Stimulated activated CD8-positive, alpha-beta memory T cell treated with anti-CD3 and anti-CD28 coated beads, Interleukin-12 subunit alpha, Interleukin-12 subunit beta, amount 100 ng/mL, for 1 hour (primary cell): ENCODE data around the gene ERBIN.
"Not testable (repeated sequence)": the region's sequence is repeated elsewhere in the genome, so short reads cannot be mapped to it uniquely, and the experiment has no call there.

Experiments
- DNase-seq: peaks from one replicate; pipeline ENCODE4 v3.0.0-alpha.2; 2020; ENCODE audit warnings: low read depth

Gene ERBIN

DNA sequence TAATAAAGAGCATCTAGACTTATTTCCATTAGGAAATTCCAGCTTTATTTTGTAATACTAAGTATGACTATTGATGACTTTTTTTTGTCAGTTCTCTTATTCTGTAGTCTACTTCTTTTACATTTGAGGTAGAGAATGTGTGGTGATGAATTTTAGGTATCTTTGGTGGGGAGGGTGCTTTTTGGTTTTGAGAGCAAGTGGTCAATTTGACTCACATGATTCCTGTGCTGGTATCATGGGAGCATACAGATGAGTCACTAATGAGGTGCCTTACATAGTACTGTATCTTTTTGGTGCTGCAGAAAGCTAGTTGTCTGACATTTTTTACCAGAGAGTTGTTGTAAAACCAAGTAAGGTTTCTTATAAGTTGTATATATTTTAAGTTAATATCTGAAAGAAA, 35.3 kb downstream of the ERBIN start:
- DNase-seq = no peak

DNA sequence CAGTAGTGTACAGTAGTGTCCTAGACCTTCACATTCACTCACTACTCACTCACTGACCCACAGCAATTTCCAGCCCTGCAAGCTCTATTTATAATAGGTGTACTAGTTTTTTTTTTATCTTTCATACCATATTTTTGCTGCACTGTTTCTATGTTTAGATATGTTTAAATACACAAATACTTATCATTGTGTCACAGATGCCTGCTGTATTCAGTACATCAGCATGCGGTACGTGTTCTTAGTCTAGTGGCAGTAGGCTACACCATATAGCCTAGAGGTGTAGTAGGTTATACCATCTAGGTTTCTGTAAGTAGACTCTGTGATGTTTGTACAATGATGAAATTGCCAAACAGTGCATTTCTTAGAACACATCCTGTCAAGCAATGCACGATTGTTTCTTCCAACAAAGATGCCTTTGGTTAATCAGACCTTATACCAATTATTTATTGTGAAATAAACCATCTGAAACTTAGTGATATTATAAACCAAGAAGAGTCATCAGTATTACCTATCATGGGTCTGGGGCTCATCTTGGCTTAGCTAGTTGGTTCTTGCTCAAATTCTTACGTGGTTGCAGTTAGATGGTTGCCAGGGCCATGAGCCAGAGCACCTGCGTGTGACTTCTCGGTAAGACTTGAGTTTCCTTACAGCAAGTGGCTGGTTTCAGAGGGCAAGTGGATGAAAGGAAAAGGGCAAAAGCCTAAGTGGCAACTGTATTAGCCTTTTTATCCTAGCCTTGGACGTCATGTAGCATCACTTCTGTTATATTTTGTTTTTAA, 41.1 kb downstream of the ERBIN start:
- DNase-seq = no peak

DNA sequence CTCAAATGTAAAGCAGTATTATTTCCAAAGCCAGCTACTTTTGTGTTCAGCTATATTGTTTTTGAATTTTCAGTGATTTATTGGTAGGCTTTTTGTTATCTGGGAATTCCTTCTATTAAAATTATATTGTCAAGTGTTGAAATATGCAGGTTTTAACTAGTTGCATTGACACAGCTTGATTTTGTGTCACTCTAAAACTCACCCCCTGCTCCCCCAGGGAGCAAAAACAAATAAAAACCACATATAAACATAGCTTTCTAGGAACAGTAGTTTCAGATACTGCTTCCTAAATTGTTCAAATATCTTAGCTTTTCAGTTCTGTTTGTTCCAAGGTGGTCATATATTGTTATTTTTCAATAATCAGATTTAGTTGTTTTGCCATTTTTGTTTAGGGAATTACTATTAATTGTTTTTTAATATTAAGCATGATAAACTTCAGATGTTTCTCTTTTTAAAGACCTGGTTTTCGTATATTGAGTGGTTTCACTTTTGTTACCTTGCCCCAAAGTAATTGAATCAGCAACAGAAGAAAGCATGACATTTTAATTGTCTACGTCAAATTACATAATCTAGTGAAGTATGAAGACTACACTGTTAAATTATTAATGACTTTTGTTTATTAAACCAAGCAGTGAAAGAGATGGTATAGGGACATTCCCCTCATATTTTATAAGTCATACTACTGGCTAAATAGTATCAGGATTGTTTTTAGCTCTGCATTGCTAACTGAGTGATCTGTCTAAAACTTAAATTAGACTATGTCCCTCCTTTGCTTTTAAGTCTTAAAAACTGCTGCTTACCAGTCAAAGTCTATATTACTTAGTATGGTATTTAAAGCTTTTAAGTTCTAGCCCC, 43.4 kb downstream of the ERBIN start:
- no peak for DNase-seq

DNA sequence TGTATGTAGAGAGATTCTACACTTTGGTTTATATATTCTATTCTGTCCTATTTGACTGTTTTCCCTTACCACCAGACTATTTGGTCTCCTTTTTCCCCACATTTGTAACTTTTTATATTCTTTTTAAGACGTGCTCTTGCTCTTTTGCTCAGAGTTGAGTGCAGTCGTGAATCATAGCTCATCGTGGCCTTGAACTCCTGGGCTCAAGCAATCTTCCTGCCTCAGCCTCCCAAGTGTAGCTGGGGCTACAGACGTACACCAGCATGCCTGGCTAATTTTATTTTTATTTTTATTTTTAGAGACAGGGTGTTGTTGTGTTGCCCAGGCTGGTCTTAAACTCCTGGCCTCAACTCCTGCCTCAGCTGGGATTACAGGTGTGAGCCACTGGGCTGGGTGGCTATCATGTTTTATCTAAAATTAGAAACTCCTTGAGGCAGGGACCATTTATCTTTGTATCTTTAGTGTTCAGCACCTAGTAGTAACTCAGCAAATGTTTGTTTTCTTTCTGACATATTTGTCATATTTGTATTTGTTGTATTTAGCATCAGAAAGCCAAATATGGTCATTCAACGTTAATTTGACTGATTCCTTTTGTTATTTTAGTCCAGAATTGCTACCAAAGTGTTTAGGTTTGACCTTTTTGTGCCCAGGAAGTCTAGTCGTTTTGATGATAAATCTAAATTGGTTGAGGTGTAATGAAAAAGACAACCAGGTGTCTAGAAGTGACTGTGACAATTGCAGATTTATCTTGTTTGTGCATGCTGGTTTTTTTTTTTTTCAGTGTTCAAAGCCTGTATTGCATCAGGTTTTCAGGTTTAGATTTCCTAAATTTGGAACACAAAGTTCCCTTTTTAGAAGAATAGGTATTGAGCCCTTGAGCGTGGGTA, 44.3 kb downstream of the ERBIN start:
- no peak for DNase-seq

GRCh38 chr5:65971643-65972042, 45.3 kb downstream of the ERBIN start:
- no peak for DNase-seq

DNA sequence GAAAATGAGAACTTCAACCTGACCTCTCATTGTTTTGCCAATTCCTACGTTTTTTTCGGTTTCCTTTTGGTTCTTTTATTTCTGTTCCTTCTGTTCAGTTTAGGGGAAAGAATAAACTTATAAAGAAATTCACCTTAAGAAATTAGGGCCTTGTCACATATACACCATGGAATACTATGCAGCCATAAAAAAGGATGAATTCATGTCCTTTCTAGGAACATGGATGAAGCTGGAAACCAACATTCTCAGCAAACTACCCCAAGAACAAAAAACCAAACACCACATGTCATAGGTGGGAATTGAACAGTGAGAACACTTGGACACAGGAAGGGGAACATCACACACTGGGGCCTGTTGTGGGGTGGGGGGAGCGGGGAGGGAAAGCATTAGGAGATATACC, 46.5 kb downstream of the ERBIN start:
- not testable (repeated sequence) for DNase-seq

GRCh38 chr5:65978251-65978650, 51.9 kb downstream of the ERBIN start:
- DNase-seq = no peak

- no peak for DNase-seq
Observed at GRCh38 chr5:65981548-65981947, 55.2 kb downstream of the ERBIN start.

DNA sequence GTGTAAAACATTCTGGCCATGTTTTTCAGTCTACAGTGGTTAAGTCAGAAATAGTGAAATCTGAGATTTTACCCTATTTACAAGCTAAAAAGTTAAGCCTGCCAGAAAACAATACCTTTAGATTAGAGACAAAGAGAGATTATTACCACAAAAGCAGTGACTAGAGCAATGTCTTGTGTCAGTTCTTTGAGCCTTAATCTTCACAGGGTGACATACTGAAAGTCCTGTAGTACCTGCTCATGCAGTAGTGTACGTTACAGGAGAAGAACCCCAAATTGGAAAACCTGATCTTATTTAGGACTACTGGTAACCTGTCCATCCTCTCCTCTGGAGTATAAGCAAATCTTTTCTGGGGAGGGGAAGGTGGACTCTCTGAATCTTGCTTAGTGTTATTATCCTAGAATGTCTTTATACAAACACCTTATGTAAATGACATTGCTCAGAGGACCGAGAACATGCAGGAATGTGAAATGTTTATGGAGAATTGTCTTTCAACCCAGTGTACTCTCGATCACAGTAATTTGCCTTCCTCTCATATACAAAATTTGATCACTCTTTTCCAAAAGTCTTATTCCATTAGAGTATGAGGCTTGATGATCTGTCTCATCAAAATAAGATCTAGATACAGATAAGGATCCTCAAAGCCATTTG, 55.7 kb downstream of the ERBIN start:
- DNase-seq = no peak

GRCh38 chr5:65982635-65983034, 56.3 kb downstream of the ERBIN start:
- DNase-seq = no peak

- DNase-seq = no peak
Observed at GRCh38 chr5:65984098-65984885, 57.9 kb downstream of the ERBIN start.

DNA sequence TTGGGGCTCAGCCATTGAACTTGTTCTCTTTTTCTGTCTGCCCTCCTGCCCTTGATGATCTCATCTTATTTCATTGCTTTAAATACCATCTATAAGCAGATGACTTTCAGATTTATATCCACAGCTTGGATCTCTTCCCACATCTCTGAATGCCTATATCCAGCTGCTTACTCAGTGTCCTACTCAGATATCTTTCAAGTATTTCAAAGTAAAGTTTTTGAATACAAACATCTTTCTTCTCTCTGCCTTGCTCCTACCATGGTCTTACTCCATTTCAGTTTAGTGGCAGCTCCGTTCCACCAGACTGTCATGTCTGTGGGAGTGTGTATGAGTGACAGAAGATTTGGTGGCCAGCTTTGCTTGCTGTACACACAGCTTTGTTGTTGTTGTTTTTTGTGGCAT, 59.7 kb downstream of the ERBIN start:
- no peak for DNase-seq

DNA sequence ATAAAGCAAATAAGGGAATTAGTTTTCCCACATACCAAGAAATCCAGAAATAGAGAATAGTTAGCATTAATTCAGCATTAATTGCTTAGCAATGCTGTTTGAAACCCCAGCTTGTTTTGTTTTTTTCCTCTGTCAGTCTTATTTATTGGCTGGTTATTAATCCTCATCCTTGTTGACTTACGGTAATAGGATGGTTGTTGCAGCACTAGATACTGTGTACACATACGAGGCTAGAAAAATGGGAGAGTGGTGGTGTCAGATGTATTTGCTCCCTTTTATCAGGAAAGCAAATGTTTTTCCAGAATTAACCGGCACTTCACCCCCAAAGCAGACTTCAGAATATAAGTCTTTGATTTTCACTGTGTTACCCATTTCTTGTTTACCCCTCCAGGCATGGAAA, 60.4 kb downstream of the ERBIN start:
- DNase-seq = no peak

- no peak for DNase-seq
Observed at GRCh38 chr5:65987982-65988381, 61.6 kb downstream of the ERBIN start.

GRCh38 chr5:65989158-65989557, 62.8 kb downstream of the ERBIN start:
- no peak for DNase-seq

DNA sequence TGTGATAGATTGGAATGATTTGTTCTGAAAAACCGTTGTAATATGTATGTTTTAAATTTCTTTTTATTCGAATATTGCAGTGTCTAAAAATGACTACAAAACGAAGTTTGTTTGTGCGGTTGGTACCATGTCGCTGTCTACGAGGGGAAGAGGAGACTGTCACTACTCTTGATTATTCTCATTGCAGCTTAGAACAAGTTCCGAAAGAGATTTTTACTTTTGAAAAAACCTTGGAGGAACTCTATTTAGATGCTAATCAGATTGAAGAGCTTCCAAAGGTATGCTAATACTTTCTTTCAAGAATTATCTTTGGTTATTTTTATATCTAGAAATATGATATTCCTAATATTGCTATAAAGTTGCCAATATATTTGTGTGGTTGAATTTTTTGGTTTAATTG, 66.3 kb downstream of the ERBIN start:
- DNase-seq = no peak

GRCh38 chr5:65994117-65994786, 67.9 kb downstream of the ERBIN start:
- DNase-seq = no peak

- no peak for DNase-seq
Observed at GRCh38 chr5:65999061-65999723, 72.8 kb downstream of the ERBIN start.

DNA sequence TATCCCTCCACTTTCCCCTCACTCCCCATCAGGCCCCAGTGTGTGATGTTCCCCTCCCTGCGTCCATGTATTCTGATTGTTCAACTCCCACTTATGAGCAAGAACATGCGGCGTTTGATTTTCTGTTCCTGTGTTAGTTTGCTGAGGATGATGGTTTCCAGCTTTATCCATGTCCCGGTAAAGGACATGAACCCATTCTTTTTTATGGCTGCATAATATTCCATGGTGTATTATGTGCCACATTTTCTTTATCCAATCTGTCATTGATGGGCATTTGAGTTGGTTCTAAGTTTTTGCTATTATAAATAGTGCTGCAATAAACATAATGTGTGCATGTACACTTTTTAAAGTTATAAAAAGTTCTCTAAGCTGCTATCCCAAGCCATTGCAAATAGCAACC, 75.6 kb downstream of the ERBIN start:
- no peak for DNase-seq

DNA sequence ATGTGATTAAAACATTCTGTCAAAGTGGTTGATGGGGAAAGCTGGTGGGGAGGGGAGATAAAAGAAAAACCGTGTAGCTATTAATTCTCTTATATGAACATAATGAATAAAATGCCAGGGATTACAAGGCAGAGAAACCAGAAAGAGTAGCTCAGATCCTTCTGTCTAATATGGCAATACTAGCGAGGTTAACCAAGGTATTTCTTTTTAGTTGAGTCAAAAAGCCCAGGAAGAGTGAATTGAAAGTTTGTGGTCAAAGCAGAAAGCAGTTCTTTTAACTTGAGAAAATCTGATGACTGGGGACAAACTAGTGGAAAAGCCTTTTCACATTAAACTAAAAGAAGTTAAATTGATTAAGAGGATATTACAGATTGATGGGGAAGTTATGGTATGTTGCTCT, 76.0 kb downstream of the ERBIN start:
- DNase-seq = no peak
